IPS DF 4.7 (cell line): ENCODE results near the gene CD44.

Source experiments
- DNase-seq: peaks from one replicate; pipeline ENCODE4 v3.0.0-alpha.2; 2013; ENCODE audit warnings: low spot score; ENCODE audit errors: extremely low read depth

Gene CD44

GRCh38 chr11:35260342-35260985 is 121.5 kb downstream of the CD44 start:
- DNase-seq: no peak

- no peak for DNase-seq
These were observed 122.2 kb downstream of the CD44 start for GRCh38 chr11:35261197-35261596.

- DNase-seq: no peak
These were observed 123.1 kb downstream of the CD44 start for GRCh38 chr11:35262056-35262455.

GRCh38 chr11:35262735-35263134 is 123.8 kb downstream of the CD44 start:
- DNase-seq: no peak

- DNase-seq: no peak
These were observed 126.9 kb downstream of the CD44 start for GRCh38 chr11:35265755-35266454.

- DNase-seq: no peak
These were observed 128.5 kb downstream of the CD44 start for GRCh38 chr11:35267504-35267903.

GRCh38 chr11:35270342-35270741 is 131.4 kb downstream of the CD44 start:
- no peak for DNase-seq

GRCh38 chr11:35271031-35271430 is 132.1 kb downstream of the CD44 start:
- no peak for DNase-seq

- DNase-seq: no peak
These were observed 133.5 kb downstream of the CD44 start for GRCh38 chr11:35272391-35272902.

- no peak for DNase-seq
These were observed 136.2 kb downstream of the CD44 start for GRCh38 chr11:35274909-35275785.

GRCh38 chr11:35275786-35276170 is 136.8 kb downstream of the CD44 start:
- no peak for DNase-seq

- no peak for DNase-seq
These were observed 137.6 kb downstream of the CD44 start for GRCh38 chr11:35276396-35277145.

GRCh38 chr11:35277827-35278226 is 138.9 kb downstream of the CD44 start:
- DNase-seq: no peak

GRCh38 chr11:35280727-35281126 is 141.8 kb downstream of the CD44 start:
- no peak for DNase-seq

- DNase-seq: no peak
These were observed 142.3 kb downstream of the CD44 start for GRCh38 chr11:35281169-35281688.
